Esophagus muscularis mucosa (tissue), 4 donors: Measurements from ENCODE around the gene SLC35D3. TPM values are rescaled to one million over a fixed set of nuclear protein-coding genes. Genes with fewer than 3 reads are reported as not detected.

Source experiments
- DNase-seq: peaks from one replicate; pipeline ENCODE4 v3.0.0-alpha.2; 2017; ENCODE audit errors: extremely low spot score
- H3K27ac ChIP-seq, 4 donors: fragments of 200-600 bp; sonication (generic); replicated peaks in 1 of 4; 1 replicate in 3 of 4; 2 replicates in 1 of 4; pipeline ENCODE4 v1.5.1; 2016 to 2019; ENCODE audit warnings: mild to moderate bottlenecking in 1 of 4
- H3K27me3 ChIP-seq, 4 donors: fragments of 200-600 bp; sonication (generic); one replicate each; pipeline versions ENCODE4 v1.5.1 to v1.6.0; 2016 to 2019
- H3K36me3 ChIP-seq, 4 donors: fragments of 200-600 bp; sonication (generic); one replicate each; pipeline ENCODE4 v1.5.1; 2016 to 2019
- H3K4me1 ChIP-seq, 4 donors: fragments of 200-600 bp; sonication (generic); one replicate each; pipeline ENCODE4 v1.5.1; 2016 to 2019
- H3K4me3 ChIP-seq, 4 donors: fragments of 200-600 bp; sonication (generic); 1 replicate in 2 of 4; 2 replicates in 2 of 4; pipeline ENCODE4 v1.5.1; 2016 to 2019; ENCODE audit warnings: mild to moderate bottlenecking in 4 of 4, moderate library complexity in 1 of 4
- H3K9me3 ChIP-seq, 4 donors: fragments of 200-600 bp; sonication (generic); 1 replicate in 3 of 4; 2 replicates in 1 of 4; pipeline ENCODE4 v1.5.1; 2016 to 2019
- CTCF ChIP-seq, 3 experiments: fragments of 200-600 bp in 2 of 3; fragments of 450-650 bp in 1 of 3; sonication (generic) in 2 of 3; IDR thresholded peaks; one replicate each; pipeline ENCODE4 v1.5.1; 2017 to 2019; ENCODE audit warnings: antibody characterized with exemption in 3 of 3, mild to moderate bottlenecking in 2 of 3, moderate library complexity in 1 of 3
- EP300 ChIP-seq: sonication (generic); formaldehyde crosslinking; IDR thresholded peaks from one replicate; pipeline ENCODE4 v1.6.1; 2017; ENCODE audit warnings: antibody characterized with exemption
- POLR2A ChIP-seq: fragments of 450-650 bp; IDR thresholded peaks from one replicate; pipeline ENCODE4 v1.6.1; 2017; ENCODE audit warnings: antibody characterized with exemption, moderate library complexity, mild to moderate bottlenecking, low read depth
- POLR2AphosphoS5 ChIP-seq, 2 donors: sonication (generic); formaldehyde crosslinking; IDR thresholded peaks; one replicate each; pipeline ENCODE4 v1.6.1; 2017; ENCODE audit warnings: antibody characterized with exemption in 2 of 2
- WGBS: methylation state at CpG from one replicate; pipeline ENCODE4 v1.1.5; 2018; 5-methylcytosine and 5-hydroxymethylcytosine counted together
- intact Hi-C: fragments of 100-400 bp; cut with DNase I; formaldehyde crosslinking; loops from one replicate; pipeline ENCODE4 v1.15.1; 2023
- total RNA-seq, 4 donors: library from RNA; depleted of rRNA; stranded (reverse); fragments of >200 nt; gene quantifications; one replicate each; pipeline versions ENCODE4 v1.1.0 to v1.2.1, GENCODE V29; 2016

The SLC35D3 gene
- total RNA-seq, 4 donors from 2014 or later, result 0.11 to 0.42 (median 0.17) TPM; not detected in 1

DNA sequence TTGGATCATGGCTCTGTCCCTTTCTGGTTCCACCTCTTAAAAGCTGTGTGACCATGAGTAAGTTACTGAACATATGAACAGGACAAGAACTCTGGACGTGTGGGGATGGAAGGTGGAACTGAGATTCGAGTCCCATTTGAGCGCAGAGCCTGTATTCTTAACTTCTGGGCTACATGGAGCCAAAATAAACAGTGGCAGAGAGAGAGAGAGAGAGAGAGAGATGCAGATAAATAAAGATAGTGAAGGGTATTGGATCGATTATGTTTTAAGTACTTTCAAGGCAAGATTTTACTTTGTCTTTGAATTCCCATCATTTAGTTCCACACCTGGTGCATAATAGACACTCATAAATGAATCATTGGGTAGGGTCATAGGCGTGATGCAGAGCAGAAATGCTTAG is 39.7 kb downstream of the SLC35D3 start:
- Histone ChIP-seq H3K27ac (no peak overlapping the region), H3K4me1 (no peaks in the 10 kb centered on the region), H3K36me3 (no peaks in the 10 kb centered on the region), H3K9me3 (no peaks in the 10 kb centered on the region), H3K27me3 (peaks cover 0 to 20% (median 0%) of the 10 kb centered on the region in 4 donors), H3K4me3 (no peak overlapping the region)
- WGBS, result 85% methylated on average over 5 of the region's 5 CpGs
- no peak for DNase-seq
- TF ChIP-seq POLR2A, result no peak
- TF ChIP-seq EP300, result no peak
- no peak for TF ChIP-seq CTCF (IDR thresholded peaks at IDR 0.05)
- no peak for TF ChIP-seq POLR2AphosphoS5 (IDR thresholded peaks at IDR 0.05)
- intact Hi-C loops, result no loop called here

GRCh38 chr6:136962661-136963060 is 40.6 kb downstream of the SLC35D3 start:
- H3K27ac ChIP-seq, result no peak overlapping the region
- intact Hi-C loops, result no loop called here
- no peak for DNase-seq
- H3K4me3 ChIP-seq, result no peak overlapping the region
- TF ChIP-seq POLR2A, result no peak
- TF ChIP-seq EP300, result no peak
- no peak for TF ChIP-seq POLR2AphosphoS5 (IDR thresholded peaks at IDR 0.05)
- TF ChIP-seq CTCF (IDR thresholded peaks at IDR 0.05), result no peak
- no peaks in the 10 kb centered on the region for H3K36me3 ChIP-seq
- peaks cover 0 to 15% (median 0%) of the 10 kb centered on the region in 4 donors for H3K27me3 ChIP-seq
- no peaks in the 10 kb centered on the region for H3K4me1 ChIP-seq
- 46% methylated on average over 4 of the region's 4 CpGs for WGBS
- H3K9me3 ChIP-seq, result no peaks in the 10 kb centered on the region

GRCh38 chr6:136963259-136963658 is 41.2 kb downstream of the SLC35D3 start:
- Histone ChIP-seq H3K27me3 (peaks cover 0 to 15% (median 0%) of the 10 kb centered on the region in 4 donors), H3K4me1 (no peaks in the 10 kb centered on the region), H3K4me3 (no peak overlapping the region), H3K27ac (no peak overlapping the region), H3K36me3 (no peaks in the 10 kb centered on the region), H3K9me3 (no peaks in the 10 kb centered on the region)
- WGBS, result 41% methylated on average over 2 of the region's 2 CpGs
- intact Hi-C loops, result no loop called here
- TF ChIP-seq POLR2A, result no peak
- TF ChIP-seq POLR2AphosphoS5 (IDR thresholded peaks at IDR 0.05), result no peak
- no peak for TF ChIP-seq CTCF (IDR thresholded peaks at IDR 0.05)
- no peak for TF ChIP-seq EP300
- DNase-seq, result no peak

DNA sequence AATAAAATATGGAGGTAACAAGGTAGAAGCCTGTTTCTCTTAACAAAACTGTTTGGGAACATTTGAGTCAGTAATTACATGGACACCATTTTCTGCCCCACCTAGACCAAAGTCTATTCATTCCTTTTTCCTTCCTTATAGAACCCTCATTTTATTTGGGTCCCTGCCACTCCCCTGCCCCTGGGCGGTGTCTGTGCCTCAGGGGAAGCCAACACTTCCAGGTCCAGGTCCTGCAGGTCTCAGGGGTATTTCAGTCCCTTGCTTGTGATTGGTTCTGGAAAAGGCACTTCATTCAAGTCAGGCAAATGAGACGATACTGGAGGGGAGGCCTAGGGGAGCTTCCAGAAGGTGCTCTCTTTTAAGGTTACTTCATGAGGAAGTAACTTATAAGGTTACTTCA is 42.3 kb downstream of the SLC35D3 start:
- Histone ChIP-seq H3K4me3 (no peak overlapping the region), H3K4me1 (no peaks in the 10 kb centered on the region), H3K9me3 (no peaks in the 10 kb centered on the region), H3K27ac (no peak overlapping the region), H3K36me3 (no peaks in the 10 kb centered on the region), H3K27me3 (peaks cover 0 to 6% (median 0%) of the 10 kb centered on the region in 4 donors)
- intact Hi-C loops, result no loop called here
- no peak for TF ChIP-seq POLR2A
- no peak for TF ChIP-seq CTCF (IDR thresholded peaks at IDR 0.05)
- TF ChIP-seq EP300, result no peak
- no peak for TF ChIP-seq POLR2AphosphoS5 (IDR thresholded peaks at IDR 0.05)
- WGBS, result 92% methylated on average over 2 of the region's 2 CpGs
- DNase-seq, result no peak
